GM21786 (cell line): ENCODE results near the gene FAM200C.

ENCODE experiments used
- ATAC-seq: cut with Tn5 transposase; IDR thresholded peaks from one replicate; pipeline ENCODE4 v1.9.1; 2021; ENCODE audit not compliant: unreplicated experiment

FAM200C gene

GRCh38 chr5:160367885-160368284, 32.0 kb downstream of the FAM200C start:
- no peak for ATAC-seq

- ATAC-seq = no peak
Observed at GRCh38 chr5:160367261-160367660, 32.6 kb downstream of the FAM200C start.

- no peak for ATAC-seq
Observed at GRCh38 chr5:160366230-160366629, 33.6 kb downstream of the FAM200C start.

- ATAC-seq = no peak
Observed at GRCh38 chr5:160363660-160364395, 36.0 kb downstream of the FAM200C start.

GRCh38 chr5:160363211-160363610, 36.6 kb downstream of the FAM200C start:
- no peak for ATAC-seq

- no peak for ATAC-seq
Observed at GRCh38 chr5:160361624-160362228, 38.1 kb downstream of the FAM200C start.

GRCh38 chr5:160360310-160360709, 39.5 kb downstream of the FAM200C start:
- no peak for ATAC-seq

GRCh38 chr5:160359816-160360215, 40.0 kb downstream of the FAM200C start:
- no peak for ATAC-seq

GRCh38 chr5:160359242-160359641, 40.6 kb downstream of the FAM200C start:
- no peak for ATAC-seq

GRCh38 chr5:160357861-160358411, 41.9 kb downstream of the FAM200C start:
- no peak for ATAC-seq

GRCh38 chr5:160357394-160357793, 42.5 kb downstream of the FAM200C start:
- no peak for ATAC-seq

GRCh38 chr5:160356550-160357347, 43.1 kb downstream of the FAM200C start:
- ATAC-seq = no peak

GRCh38 chr5:160354666-160355065, 45.2 kb downstream of the FAM200C start:
- ATAC-seq = no peak

GRCh38 chr5:160353379-160353778, 46.5 kb downstream of the FAM200C start:
- ATAC-seq = no peak

GRCh38 chr5:160352308-160352707, 47.5 kb downstream of the FAM200C start:
- ATAC-seq = no peak

- ATAC-seq = no peak
Observed at GRCh38 chr5:160349935-160350303, 49.9 kb downstream of the FAM200C start.

- ATAC-seq = no peak
Observed at GRCh38 chr5:160349249-160349934, 50.5 kb downstream of the FAM200C start.

GRCh38 chr5:160348080-160348479, 51.8 kb downstream of the FAM200C start:
- ATAC-seq = no peak

GRCh38 chr5:160347448-160347847, 52.4 kb downstream of the FAM200C start:
- no peak for ATAC-seq
